PC-9 (cell line): Measurements from ENCODE around the gene CARMIL3. TPM values are rescaled to one million over a fixed set of nuclear protein-coding genes. Genes with fewer than 3 reads are reported as not detected.

Experiments used
- BruUV-seq: library from RNA; stranded (reverse); fragments of 400-500 nt; replicated peaks from 2 replicates; lab custom pipeline; 2021; lab: Mats Ljungman, UMichigan
- CTCF ChIA-PET: fragments of 300-600 bp; sonication (Branson Sonifier 250); formaldehyde crosslinking; loops from one replicate; lab custom pipeline; 2022; ENCODE audit warnings: antibody characterized with exemption; lab: Charles Lee
- POLR2A ChIA-PET: fragments of 300-600 bp; sonication (Branson Sonifier 250); formaldehyde crosslinking; loops from one replicate; lab custom pipeline; 2022; ENCODE audit warnings: antibody characterized with exemption; ENCODE audit not compliant: unreplicated experiment; lab: Charles Lee
- DNase-seq, 2 experiments: peaks; one replicate each; pipeline versions ENCODE4 v3.0.0 to v3.0.0-alpha.2; 2015 to 2022; ENCODE audit warnings: mixed read lengths in 1 of 2
- H2AFZ ChIP-seq: fragments of 200-600 bp; sonication (generic); 2 replicates; pipeline ENCODE4 v1.8.1; 2017; ENCODE audit warnings: antibody characterized with exemption
- H3F3A ChIP-seq: fragments of 200-600 bp; sonication (generic); 2 replicates; pipeline ENCODE4 v1.8.1; 2017; ENCODE audit warnings: antibody characterized with exemption, mild to moderate bottlenecking, low read depth; ENCODE audit not compliant: insufficient read depth
- H3K27ac ChIP-seq: fragments of 200-600 bp; sonication (generic); 2 replicates; pipeline ENCODE4 v1.6.1; 2016; ENCODE audit warnings: mixed run types
- H3K27me3 ChIP-seq: fragments of 200-600 bp; sonication (generic); 2 replicates; pipeline ENCODE4 v1.6.1; 2016; ENCODE audit warnings: low read depth, mixed run types; ENCODE audit not compliant: insufficient read depth
- H3K36me3 ChIP-seq: fragments of 200-600 bp; sonication (generic); 2 replicates; pipeline ENCODE4 v1.6.1; 2016; ENCODE audit warnings: low read depth, mixed run types
- H3K4me1 ChIP-seq: fragments of 200-600 bp; sonication (generic); replicated peaks from 2 replicates; pipeline ENCODE4 v1.6.1; 2016; ENCODE audit warnings: mixed run types; ENCODE audit not compliant: insufficient read depth
- H3K4me2 ChIP-seq: fragments of 200-600 bp; sonication (generic); 2 replicates; pipeline ENCODE4 v1.6.1; 2017; ENCODE audit warnings: mixed run types
- H3K4me3 ChIP-seq: fragments of 200-600 bp; sonication (generic); 2 replicates; pipeline ENCODE4 v1.6.1; 2016; ENCODE audit warnings: mixed run types
- H3K79me2 ChIP-seq: fragments of 200-600 bp; sonication (generic); 2 replicates; pipeline ENCODE4 v1.6.1; 2017; ENCODE audit warnings: low read depth, mixed run types
- H3K9me2 ChIP-seq: fragments of 200-600 bp; sonication (generic); 2 replicates; pipeline ENCODE4 v1.8.1; 2017; ENCODE audit warnings: mild to moderate bottlenecking; ENCODE audit not compliant: insufficient read depth
- H3K9me3 ChIP-seq: fragments of 200-600 bp; sonication (generic); 2 replicates; pipeline ENCODE4 v1.8.1; 2016; ENCODE audit warnings: low read depth; ENCODE audit not compliant: insufficient read depth
- H4K20me1 ChIP-seq: fragments of 200-600 bp; sonication (generic); 2 replicates; pipeline ENCODE4 v1.8.1; 2017; ENCODE audit not compliant: insufficient read depth
- EZH2 ChIP-seq: fragments of 200-600 bp; sonication (generic); IDR thresholded peaks from 2 replicates; pipeline ENCODE4 v1.8.0; 2017; ENCODE audit warnings: antibody characterized with exemption, low read depth
- intact Hi-C: fragments of 100-400 bp; cut with micrococcal nuclease; formaldehyde crosslinking; loops from one replicate; pipeline ENCODE4 v1.10.0; 2022; ENCODE audit not compliant: unreplicated experiment
- total RNA-seq: library from RNA; stranded (reverse); gene quantifications from 2 replicates; pipeline ENCODE4 v1.2.3, GENCODE V29; 2021
- TF ChIP-seq, protein P1 (sequence below): fragments of 200-600 bp; sonication (generic); conservative IDR thresholded peaks from 2 replicates; pipeline ENCODE4 v1.6.1; 2017; ENCODE audit warnings: mixed run types, antibody characterized with exemption, mild to moderate bottlenecking, moderate library complexity

Gene CARMIL3
- total RNA-seq, 1 experiment from 2014 or later = not detected

- no peaks in the 10 kb centered on the region for H3K79me2 ChIP-seq
- peaks cover 13% of the 10 kb centered on the region for H3K27me3 ChIP-seq
- no peaks in the 10 kb centered on the region for H3K36me3 ChIP-seq
- TF ChIP-seq EZH2 = no peak
- TF ChIP-seq, protein P1, sequence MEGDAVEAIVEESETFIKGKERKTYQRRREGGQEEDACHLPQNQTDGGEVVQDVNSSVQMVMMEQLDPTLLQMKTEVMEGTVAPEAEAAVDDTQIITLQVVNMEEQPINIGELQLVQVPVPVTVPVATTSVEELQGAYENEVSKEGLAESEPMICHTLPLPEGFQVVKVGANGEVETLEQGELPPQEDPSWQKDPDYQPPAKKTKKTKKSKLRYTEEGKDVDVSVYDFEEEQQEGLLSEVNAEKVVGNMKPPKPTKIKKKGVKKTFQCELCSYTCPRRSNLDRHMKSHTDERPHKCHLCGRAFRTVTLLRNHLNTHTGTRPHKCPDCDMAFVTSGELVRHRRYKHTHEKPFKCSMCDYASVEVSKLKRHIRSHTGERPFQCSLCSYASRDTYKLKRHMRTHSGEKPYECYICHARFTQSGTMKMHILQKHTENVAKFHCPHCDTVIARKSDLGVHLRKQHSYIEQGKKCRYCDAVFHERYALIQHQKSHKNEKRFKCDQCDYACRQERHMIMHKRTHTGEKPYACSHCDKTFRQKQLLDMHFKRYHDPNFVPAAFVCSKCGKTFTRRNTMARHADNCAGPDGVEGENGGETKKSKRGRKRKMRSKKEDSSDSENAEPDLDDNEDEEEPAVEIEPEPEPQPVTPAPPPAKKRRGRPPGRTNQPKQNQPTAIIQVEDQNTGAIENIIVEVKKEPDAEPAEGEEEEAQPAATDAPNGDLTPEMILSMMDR = no peak
- intact Hi-C loops = no loop called here
- H3K27ac ChIP-seq = no peak overlapping the region
- no peaks in the 10 kb centered on the region for H3K9me3 ChIP-seq
- no peak overlapping the region for H2AFZ ChIP-seq
- H4K20me1 ChIP-seq = no peaks in the 10 kb centered on the region
- DNase-seq = no peak
- BruUV-seq = no TSS peak
- ChIA-PET POLR2A (no interaction called here), CTCF (no interaction called here)
- no peak overlapping the region for H3K4me2 ChIP-seq
- no peaks in the 10 kb centered on the region for H3K9me2 ChIP-seq
- H3K4me1 ChIP-seq = no peaks in the 10 kb centered on the region
- no peak overlapping the region for H3K4me3 ChIP-seq
- H3F3A ChIP-seq = no peaks in the 10 kb centered on the region
Observed at GRCh38 chr14:24065408-24065807, 13.6 kb downstream of the CARMIL3 start.

DNA sequence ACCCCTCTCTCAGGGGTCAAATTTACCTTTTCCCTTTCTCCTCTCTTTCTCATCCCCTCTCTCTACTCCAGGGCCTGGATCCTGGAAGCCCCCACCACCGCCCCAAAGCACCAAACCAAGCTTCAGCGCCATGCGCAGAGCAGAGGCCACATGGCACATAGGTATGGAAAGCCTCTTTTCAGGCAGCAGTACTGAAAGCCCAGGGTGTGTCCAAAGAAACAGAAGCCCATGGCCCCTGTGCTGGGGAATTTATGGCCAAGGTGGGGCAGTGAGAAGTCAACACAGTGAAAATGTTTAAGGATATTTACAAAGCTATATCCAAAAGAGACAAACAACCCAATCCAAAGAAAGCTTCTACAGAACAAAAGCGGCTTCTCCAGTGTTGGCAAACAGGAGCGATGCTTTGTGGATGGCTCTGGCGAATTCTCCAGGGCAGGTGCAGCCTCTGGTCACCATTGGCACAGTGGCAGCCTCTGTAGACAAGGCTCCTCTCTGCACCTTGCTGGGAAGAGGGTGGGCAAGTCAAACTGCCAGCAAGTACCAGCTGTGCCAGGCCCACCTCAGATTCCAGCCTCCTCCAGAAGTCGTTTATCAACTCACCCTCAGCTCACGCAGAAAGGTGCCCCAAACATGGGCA lies 14.8 kb downstream of the CARMIL3 start:
- H3K4me1 ChIP-seq = no peaks in the 10 kb centered on the region
- H3K27ac ChIP-seq = no peak overlapping the region
- DNase-seq = no peak
- intact Hi-C loops = no loop called here
- ChIA-PET CTCF (interaction anchor here (0.7 kb wide), 1 partner anchor 9 kb away, joined by 3 read pairs; no protein-coding TSS in a partner anchor), POLR2A (no interaction called here)
- H3K79me2 ChIP-seq = no peaks in the 10 kb centered on the region
- H3F3A ChIP-seq = no peaks in the 10 kb centered on the region
- no peaks in the 10 kb centered on the region for H3K9me2 ChIP-seq
- no peaks in the 10 kb centered on the region for H4K20me1 ChIP-seq
- H3K4me2 ChIP-seq = no peak overlapping the region
- peaks cover 13% of the 10 kb centered on the region for H3K27me3 ChIP-seq
- H3K36me3 ChIP-seq = no peaks in the 10 kb centered on the region
- H3K4me3 ChIP-seq = no peak overlapping the region
- H3K9me3 ChIP-seq = no peaks in the 10 kb centered on the region
- no TSS peak for BruUV-seq
- TF ChIP-seq, protein P1 = no peak
- TF ChIP-seq EZH2 = no peak
- no peak overlapping the region for H2AFZ ChIP-seq

- Histone ChIP-seq H3K4me3 (no peak overlapping the region), H3K36me3 (no peaks in the 10 kb centered on the region), H3K9me2 (no peaks in the 10 kb centered on the region), H3K27me3 (peaks cover 13% of the 10 kb centered on the region), H3K4me2 (no peak overlapping the region), H4K20me1 (no peaks in the 10 kb centered on the region), H2AFZ (no peak overlapping the region), H3K27ac (no peak overlapping the region), H3K79me2 (no peaks in the 10 kb centered on the region), H3K9me3 (no peaks in the 10 kb centered on the region), H3F3A (no peaks in the 10 kb centered on the region), H3K4me1 (no peaks in the 10 kb centered on the region)
- ChIA-PET POLR2A (no interaction called here), CTCF (interaction anchor here (0.7 kb wide), 1 partner anchor 10 kb away, joined by 3 read pairs; no protein-coding TSS in a partner anchor)
- TF ChIP-seq, protein P1 = no peak
- no peak for TF ChIP-seq EZH2
- DNase-seq = no peak
- intact Hi-C loops = no loop called here
- no TSS peak for BruUV-seq
Observed at GRCh38 chr14:24067133-24068082, 15.6 kb downstream of the CARMIL3 start.
